22Rv1 (cell line): Measurements from ENCODE around the gene L3MBTL4.

ENCODE experiments used
- ZFX ChIP-seq: fragments of 450-650 bp; IDR thresholded peaks from 2 replicates; pipeline ENCODE4 v1.6.1; 2017; ENCODE audit warnings: antibody characterized with exemption, borderline replicate concordance
- TF ChIP-seq, protein P1 (sequence below): fragments of 450-650 bp; IDR thresholded peaks from 2 replicates; pipeline ENCODE4 v1.5.1; 2017; ENCODE audit warnings: mild to moderate bottlenecking

DNA sequence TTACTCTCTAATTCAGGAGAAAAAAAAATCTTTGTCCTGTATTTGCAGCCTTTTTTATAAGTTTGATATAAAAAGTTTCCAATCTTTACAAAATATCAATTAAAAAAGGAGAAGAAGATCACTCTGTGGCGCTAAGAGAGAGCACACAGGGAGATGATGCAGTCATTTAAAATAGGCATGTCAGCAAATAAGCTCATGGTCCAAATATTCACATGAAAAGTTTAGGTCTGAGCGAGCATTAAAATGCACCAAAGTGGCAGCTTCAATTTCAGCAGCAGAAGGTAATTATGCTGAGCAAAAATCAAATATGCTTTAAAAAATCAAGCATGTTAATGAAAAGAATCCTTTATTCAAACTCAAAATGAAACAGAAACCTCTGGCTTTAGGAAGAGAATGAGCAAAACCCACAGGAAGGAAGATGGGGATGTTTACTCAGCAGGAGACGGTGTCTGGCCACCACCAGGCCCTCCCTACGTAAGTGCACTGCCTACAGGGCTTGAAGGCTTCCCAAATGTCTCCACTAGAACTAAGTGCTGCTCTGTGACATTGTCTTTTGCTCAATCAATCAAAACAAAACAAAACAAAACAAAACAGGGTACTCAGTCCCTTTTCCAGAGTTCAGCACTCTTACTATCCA is 120.4 kb downstream of the L3MBTL4 start:
- TF ChIP-seq, protein P1, sequence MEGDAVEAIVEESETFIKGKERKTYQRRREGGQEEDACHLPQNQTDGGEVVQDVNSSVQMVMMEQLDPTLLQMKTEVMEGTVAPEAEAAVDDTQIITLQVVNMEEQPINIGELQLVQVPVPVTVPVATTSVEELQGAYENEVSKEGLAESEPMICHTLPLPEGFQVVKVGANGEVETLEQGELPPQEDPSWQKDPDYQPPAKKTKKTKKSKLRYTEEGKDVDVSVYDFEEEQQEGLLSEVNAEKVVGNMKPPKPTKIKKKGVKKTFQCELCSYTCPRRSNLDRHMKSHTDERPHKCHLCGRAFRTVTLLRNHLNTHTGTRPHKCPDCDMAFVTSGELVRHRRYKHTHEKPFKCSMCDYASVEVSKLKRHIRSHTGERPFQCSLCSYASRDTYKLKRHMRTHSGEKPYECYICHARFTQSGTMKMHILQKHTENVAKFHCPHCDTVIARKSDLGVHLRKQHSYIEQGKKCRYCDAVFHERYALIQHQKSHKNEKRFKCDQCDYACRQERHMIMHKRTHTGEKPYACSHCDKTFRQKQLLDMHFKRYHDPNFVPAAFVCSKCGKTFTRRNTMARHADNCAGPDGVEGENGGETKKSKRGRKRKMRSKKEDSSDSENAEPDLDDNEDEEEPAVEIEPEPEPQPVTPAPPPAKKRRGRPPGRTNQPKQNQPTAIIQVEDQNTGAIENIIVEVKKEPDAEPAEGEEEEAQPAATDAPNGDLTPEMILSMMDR = no peak
- TF ChIP-seq ZFX = no peak
